HepG2 (cell line): ENCODE results near the gene KPNA3. TPM values are rescaled to one million over a fixed set of nuclear protein-coding genes. Genes with fewer than 3 reads are reported as not detected.

Source experiments
- ATAC-seq: fragments of 200-7000 bp; cut with Tn5 transposase; 3 replicates; pipeline ENCODE4 v1.9.1; 2020; ENCODE audit warnings: mild to moderate bottlenecking, moderate library complexity
- BruUV-seq: library from RNA; stranded (reverse); fragments of 400-500 nt; replicated peaks from 2 replicates; lab custom pipeline; 2021; lab: Mats Ljungman, UMichigan
- CTCF ChIA-PET: fragments of 300-600 bp; formaldehyde crosslinking; extraction: SDS; loops from one replicate; lab custom pipeline; 2021; ENCODE audit warnings: low total read pairs, inconsistent platforms, low intra/inter-chr PET ratio; lab: Yijun Ruan, JAX
- POLR2A ChIA-PET: fragments of 350-600 bp; sonication (Branson Sonifier 250); formaldehyde crosslinking; loops from one replicate; lab custom pipeline; 2020; ENCODE audit warnings: antibody characterized with exemption, inconsistent platforms; lab: Yijun Ruan, JAX
- DNase-seq: peaks from one replicate; pipeline ENCODE4 v3.0.0-alpha.2; 2015; ENCODE audit warnings: low spot score
- FAIRE-seq: peaks from 3 replicates; lab custom pipeline; 2011; peaks lifted over from hg19 to GRCh38; lab: Jason Lieb, UNC
- H2AFZ ChIP-seq: one replicate; pipeline ENCODE4 v1.6.1; 2011; ENCODE audit warnings: low read length, inconsistent platforms
- H3K27ac ChIP-seq: fragments of 300-600 bp; 3 replicates; pipeline ENCODE4 v1.8.0; 2011; ENCODE audit warnings: mixed run types, mild to moderate bottlenecking, mixed read lengths, low read length, inconsistent platforms; ENCODE audit not compliant: insufficient read depth; ENCODE audit errors: extremely low read length
- H3K27me3 ChIP-seq, 2 experiments: fragments of 200-600 bp in 1 of 2; 2 replicates in 1 of 2; 3 replicates in 1 of 2; pipeline versions ENCODE4 v1.6.0 to v1.8.0; 2011; ENCODE audit warnings: low read length in 2 of 2, mild to moderate bottlenecking in 2 of 2, moderate library complexity in 2 of 2, inconsistent platforms in 1 of 2; ENCODE audit not compliant: insufficient read depth in 2 of 2, control insufficient read depth in 1 of 2
- H3K36me3 ChIP-seq, 2 experiments: fragments of 200-600 bp in 1 of 2; replicated peaks in 1 of 2; 2 replicates in 1 of 2; 3 replicates in 1 of 2; pipeline versions ENCODE4 v1.5.1 to v1.8.0; 2011; ENCODE audit warnings: low read length in 2 of 2, inconsistent platforms in 1 of 2; ENCODE audit not compliant: insufficient read depth in 2 of 2, control insufficient read depth in 1 of 2
- H3K4me1 ChIP-seq: 2 replicates; pipeline ENCODE4 v1.5.1; 2012; ENCODE audit warnings: low read length, inconsistent platforms; ENCODE audit not compliant: insufficient read depth
- H3K4me2 ChIP-seq: 2 replicates; pipeline ENCODE4 v1.6.0; 2011; ENCODE audit warnings: low read depth, low read length, inconsistent platforms
- H3K4me3 ChIP-seq, 3 experiments: fragments of 200-600 bp in 1 of 3; sonication (generic), shearing (Covaris generic) in 1 of 3; replicated peaks in 1 of 3; 2 replicates each; pipeline ENCODE4 v1.5.1; 2011 to 2016; ENCODE audit warnings: low read length in 3 of 3, inconsistent platforms in 2 of 3, low read depth in 2 of 3, mild to moderate bottlenecking in 2 of 3, control low read depth in 1 of 3, mixed read lengths in 1 of 3; ENCODE audit not compliant: insufficient read depth in 1 of 3
- H3K79me2 ChIP-seq: one replicate; pipeline ENCODE4 v1.6.1; 2011; ENCODE audit warnings: low read length, inconsistent platforms; ENCODE audit not compliant: insufficient read depth
- H3K9ac ChIP-seq: 2 replicates; pipeline ENCODE4 v1.6.0; 2011; ENCODE audit warnings: mild to moderate bottlenecking, low read depth, low read length, inconsistent platforms; ENCODE audit not compliant: insufficient read depth
- H3K9me3 ChIP-seq: 2 replicates; pipeline ENCODE4 v1.5.1; 2012; ENCODE audit warnings: mild to moderate bottlenecking, low read length
- H4K20me1 ChIP-seq: 2 replicates; pipeline ENCODE4 v1.6.0; 2011; ENCODE audit warnings: inconsistent platforms, mild to moderate bottlenecking, low read length, moderate library complexity; ENCODE audit not compliant: insufficient read depth
- CREB1 ChIP-seq, 2 experiments: fragments of 450-650 bp in 1 of 2; IDR thresholded peaks; 2 replicates each; pipeline ENCODE4 v1.6.1; 2016 to 2017; ENCODE audit warnings: control low read depth in 1 of 2, mild to moderate bottlenecking in 1 of 2, missing compliant biosample characterization in 1 of 2, missing genetic modification characterization in 1 of 2
- REXO4 ChIP-seq: sonication (generic); formaldehyde crosslinking; IDR thresholded peaks from 2 replicates; pipeline ENCODE4 v1.8.0; 2022; ENCODE audit warnings: missing genetic modification reagents, mild to moderate bottlenecking, borderline replicate concordance
- ZNF777 ChIP-seq: sonication (generic); formaldehyde crosslinking; IDR thresholded peaks from 2 replicates; pipeline ENCODE4 v1.4.0; 2020; ENCODE audit warnings: missing genetic modification reagents
- WGBS: methylation state at CpG from one replicate; pipeline ENCODE4 v1.1.6; 2017; ENCODE audit warnings: low lambda C conversion rate; 5-methylcytosine and 5-hydroxymethylcytosine counted together
- in situ Hi-C: cut with HindIII; loops from 2 replicates; pipeline ENCODE4 v1.10.0; 2017; ENCODE audit warnings: low pct_unique_long_range_greater_than_20kb; ENCODE audit not compliant: extremely low pct_ligation_motif_present
- intact Hi-C: fragments of 100-400 bp; cut with micrococcal nuclease; formaldehyde crosslinking; loops from one replicate; pipeline ENCODE4 v1.10.0; 2022; ENCODE audit not compliant: unreplicated experiment
- polyA plus RNA-seq, 8 experiments: library from polyadenylated mRNA; depleted of rRNA in 3 of 8; stranded (reverse) in 7 of 8; unstranded in 1 of 8; fragments of >200 nt; fragmentation: Illumina TruSeq in 4 of 8; extraction: Trizol in 4 of 8; gene quantifications; 2 replicates each; pipeline versions ENCODE4 v1.2.1 to v1.2.3, GENCODE V29; 2011 to 2016; ENCODE audit warnings: low read depth in 4 of 8, missing spikeins in 1 of 8, mixed read lengths in 1 of 8; ENCODE audit not compliant: insufficient read depth in 1 of 8
- total RNA-seq, 5 experiments: library from RNA; depleted of rRNA; stranded (reverse); fragments of >200 nt; fragmentation: Illumina TruSeq; extraction: Trizol; gene quantifications; 2 replicates each; pipeline ENCODE4 v1.2.3, GENCODE V29; 2016; ENCODE audit warnings: low read depth in 1 of 5
- TF ChIP-seq, protein P1 (sequence below): sonication (generic); formaldehyde crosslinking; IDR thresholded peaks from 2 replicates; pipeline ENCODE4 v1.5.1; 2020; ENCODE audit warnings: missing genetic modification reagents, mild to moderate bottlenecking, borderline replicate concordance

Gene KPNA3
- total and polyA plus RNA-seq, 2 of the 13 experiments (the other 11 are each of a cell fraction or from before 2014, with no cell fraction given): 13.0 to 28.9 TPM

- in situ Hi-C loops: no loop called here
- Histone ChIP-seq H3K79me2 (peaks cover 21% of the 10 kb centered on the region), H3K9ac (no peak overlapping the region), H3K4me2 (no peak overlapping the region), H3K4me1 (peaks cover 23% of the 10 kb centered on the region), H3K27ac (no peak overlapping the region), H3K4me3 (no peak overlapping the region), H3K36me3 (peaks cover 2 to 11% of the 10 kb centered on the region in 2 experiments; a peak in 2 of 5 replicates), H2AFZ (no peak overlapping the region), H4K20me1 (0 out of 2 replicates have a peak, but pooled peaks cover 5% of the 10 kb centered on the region), H3K9me3 (no peaks in the 10 kb centered on the region), H3K27me3 (no peaks in the 10 kb centered on the region; a peak in 1 of 5 replicates)
- intact Hi-C loops: loop anchor here (5.0 kb wide), 1 partner anchor 99 kb away; the partner anchor contains the start of gene KPNA3
- DNase-seq (no peak), ATAC-seq (no peak), FAIRE-seq (no peak)
- ChIA-PET CTCF (no interaction called here), POLR2A (no interaction called here)
- WGBS: 82% methylated on average over 4 of the region's 4 CpGs
- BruUV-seq: no TSS peak
- TF ChIP-seq CREB1 (IDR thresholded peaks at IDR 0.05): no peak
- no peak for TF ChIP-seq CREB1 (CRISPR knock-in tag; IDR thresholded peaks at IDR 0.05)
- no peak for TF ChIP-seq REXO4
- TF ChIP-seq ZNF777: no peak
- TF ChIP-seq, protein P1, sequence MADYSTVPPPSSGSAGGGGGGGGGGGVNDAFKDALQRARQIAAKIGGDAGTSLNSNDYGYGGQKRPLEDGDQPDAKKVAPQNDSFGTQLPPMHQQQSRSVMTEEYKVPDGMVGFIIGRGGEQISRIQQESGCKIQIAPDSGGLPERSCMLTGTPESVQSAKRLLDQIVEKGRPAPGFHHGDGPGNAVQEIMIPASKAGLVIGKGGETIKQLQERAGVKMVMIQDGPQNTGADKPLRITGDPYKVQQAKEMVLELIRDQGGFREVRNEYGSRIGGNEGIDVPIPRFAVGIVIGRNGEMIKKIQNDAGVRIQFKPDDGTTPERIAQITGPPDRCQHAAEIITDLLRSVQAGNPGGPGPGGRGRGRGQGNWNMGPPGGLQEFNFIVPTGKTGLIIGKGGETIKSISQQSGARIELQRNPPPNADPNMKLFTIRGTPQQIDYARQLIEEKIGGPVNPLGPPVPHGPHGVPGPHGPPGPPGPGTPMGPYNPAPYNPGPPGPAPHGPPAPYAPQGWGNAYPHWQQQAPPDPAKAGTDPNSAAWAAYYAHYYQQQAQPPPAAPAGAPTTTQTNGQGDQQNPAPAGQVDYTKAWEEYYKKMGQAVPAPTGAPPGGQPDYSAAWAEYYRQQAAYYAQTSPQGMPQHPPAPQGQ (CRISPR knock-in tag): no peak
- TF ChIP-seq, all 625 proteins: peak for 0
These were observed 99.2 kb downstream of the KPNA3 start for GRCh38 chr13:49693191-49693733.
